IPS DF 6.9 (cell line): ENCODE results near the gene RPA1.

Source experiments
- DNase-seq: peaks from one replicate; pipeline ENCODE4 v3.0.0-alpha.2; 2013; ENCODE audit warnings: low read depth, low spot score
- H3K27ac ChIP-seq: one replicate; pipeline ENCODE4 v1.5.1; 2013; ENCODE audit warnings: low read length, control low read depth
- H3K27me3 ChIP-seq: 2 replicates; pipeline ENCODE4 v1.6.1; 2013; ENCODE audit warnings: mild to moderate bottlenecking, low read length; ENCODE audit not compliant: control insufficient read depth, insufficient read depth
- H3K36me3 ChIP-seq: 2 replicates; pipeline ENCODE4 v1.6.1; 2013; ENCODE audit warnings: low read length; ENCODE audit not compliant: control insufficient read depth, insufficient read depth
- H3K4me1 ChIP-seq: 2 replicates; pipeline ENCODE4 v1.6.1; 2013; ENCODE audit warnings: low read length; ENCODE audit not compliant: control insufficient read depth, insufficient read depth
- H3K4me3 ChIP-seq: 2 replicates; pipeline ENCODE4 v1.5.1; 2013; ENCODE audit warnings: mild to moderate bottlenecking, low read length
- H3K9me3 ChIP-seq: 2 replicates; pipeline ENCODE4 v1.6.1; 2013; ENCODE audit warnings: low read length, inconsistent platforms; ENCODE audit not compliant: control insufficient read depth, insufficient read depth
- WGBS: extraction: QIAGEN DNeasy Blood & Tissue Kit; methylation state at CpG from one replicate; pipeline ENCODE4 v1.1.7; 2013; ENCODE audit warnings: mixed read lengths, missing lambda C conversion rate; ENCODE audit not compliant: insufficient read length, insufficient coverage; 5-methylcytosine and 5-hydroxymethylcytosine counted together

The RPA1 gene

GRCh38 chr17:1872976-1873375, 43.2 kb downstream of the RPA1 start:
- H3K36me3 ChIP-seq = peaks cover 12% of the 10 kb centered on the region; the same call in 1 of the 2 replicates
- WGBS = no CpG with 5 or more reads among the region's 4 CpGs
- DNase-seq = no peak
- no peak overlapping the region for H3K4me3 ChIP-seq
- no peaks in the 10 kb centered on the region for H3K4me1 ChIP-seq
- no peaks in the 10 kb centered on the region for H3K9me3 ChIP-seq
- H3K27ac ChIP-seq = no peak overlapping the region
- H3K27me3 ChIP-seq = no peaks in the 10 kb centered on the region

GRCh38 chr17:1873418-1873817, 43.6 kb downstream of the RPA1 start:
- H3K4me1 ChIP-seq = no peaks in the 10 kb centered on the region
- H3K27me3 ChIP-seq = no peaks in the 10 kb centered on the region
- H3K4me3 ChIP-seq = no peak overlapping the region
- no peaks in the 10 kb centered on the region for H3K9me3 ChIP-seq
- H3K36me3 ChIP-seq = peaks cover 12% of the 10 kb centered on the region; the same call in 1 of the 2 replicates
- no peak for DNase-seq
- no peak overlapping the region for H3K27ac ChIP-seq
- WGBS = no CpG with 5 or more reads among the region's 9 CpGs

- no peaks in the 10 kb centered on the region for H3K9me3 ChIP-seq
- H3K4me1 ChIP-seq = no peaks in the 10 kb centered on the region
- no peaks in the 10 kb centered on the region for H3K27me3 ChIP-seq
- WGBS = no CpG with 5 or more reads among the region's 4 CpGs
- peaks cover 21% of the 10 kb centered on the region for H3K36me3 ChIP-seq
- no peak for DNase-seq
- no peak overlapping the region for H3K4me3 ChIP-seq
- H3K27ac ChIP-seq = no peak overlapping the region
Observed at GRCh38 chr17:1875597-1875996, 45.8 kb downstream of the RPA1 start.

GRCh38 chr17:1878419-1879121, 48.8 kb downstream of the RPA1 start:
- H3K27me3 ChIP-seq = no peaks in the 10 kb centered on the region
- no peak overlapping the region for H3K4me3 ChIP-seq
- H3K9me3 ChIP-seq = no peaks in the 10 kb centered on the region
- H3K27ac ChIP-seq = no peak overlapping the region
- H3K4me1 ChIP-seq = no peaks in the 10 kb centered on the region
- peaks cover 29% of the 10 kb centered on the region for H3K36me3 ChIP-seq
- no CpG with 5 or more reads among the region's 17 CpGs for WGBS
- DNase-seq = no peak

- WGBS = no CpG with 5 or more reads among the region's 12 CpGs
- no peaks in the 10 kb centered on the region for H3K4me1 ChIP-seq
- H3K9me3 ChIP-seq = no peaks in the 10 kb centered on the region
- no peak for DNase-seq
- no peak overlapping the region for H3K4me3 ChIP-seq
- H3K27me3 ChIP-seq = no peaks in the 10 kb centered on the region
- H3K27ac ChIP-seq = no peak overlapping the region
- peaks cover 36% of the 10 kb centered on the region for H3K36me3 ChIP-seq
Observed at GRCh38 chr17:1880851-1881630, 51.2 kb downstream of the RPA1 start.

GRCh38 chr17:1882836-1883235, 53.0 kb downstream of the RPA1 start:
- no peaks in the 10 kb centered on the region for H3K4me1 ChIP-seq
- no CpG with 5 or more reads among the region's 10 CpGs for WGBS
- H3K9me3 ChIP-seq = no peaks in the 10 kb centered on the region
- no peaks in the 10 kb centered on the region for H3K27me3 ChIP-seq
- no peak for DNase-seq
- no peak overlapping the region for H3K4me3 ChIP-seq
- no peak overlapping the region for H3K27ac ChIP-seq
- H3K36me3 ChIP-seq = peaks cover 30% of the 10 kb centered on the region

- Histone ChIP-seq H3K27me3 (no peaks in the 10 kb centered on the region), H3K9me3 (no peaks in the 10 kb centered on the region), H3K27ac (no peak overlapping the region), H3K36me3 (peaks cover 30% of the 10 kb centered on the region), H3K4me3 (no peak overlapping the region), H3K4me1 (no peaks in the 10 kb centered on the region)
- WGBS = no CpG with 5 or more reads among the region's 16 CpGs
- no peak for DNase-seq
Observed at GRCh38 chr17:1883536-1883935, 53.7 kb downstream of the RPA1 start.

GRCh38 chr17:1888741-1889140, 58.9 kb downstream of the RPA1 start:
- no peak overlapping the region for H3K4me3 ChIP-seq
- no peaks in the 10 kb centered on the region for H3K4me1 ChIP-seq
- no CpG with 5 or more reads among the region's 14 CpGs for WGBS
- peaks cover 17% of the 10 kb centered on the region; the same call in 1 of the 2 replicates for H3K36me3 ChIP-seq
- no peak for DNase-seq
- no peaks in the 10 kb centered on the region for H3K27me3 ChIP-seq
- no peaks in the 10 kb centered on the region for H3K9me3 ChIP-seq
- no peak overlapping the region for H3K27ac ChIP-seq

GRCh38 chr17:1890758-1891450, 61.1 kb downstream of the RPA1 start:
- Histone ChIP-seq H3K27ac (no peak overlapping the region), H3K4me3 (no peak overlapping the region), H3K9me3 (no peaks in the 10 kb centered on the region), H3K4me1 (no peaks in the 10 kb centered on the region), H3K27me3 (no peaks in the 10 kb centered on the region), H3K36me3 (peaks cover 11% of the 10 kb centered on the region)
- whole genome bisulfite sequencing = 100% methylated on average over 2 of the region's 15 CpGs
- no peak for DNase-seq

GRCh38 chr17:1894753-1895339, 65.0 kb downstream of the RPA1 start:
- Histone ChIP-seq H3K4me3 (no peak overlapping the region), H3K4me1 (no peaks in the 10 kb centered on the region), H3K27ac (no peak overlapping the region), H3K9me3 (no peaks in the 10 kb centered on the region), H3K27me3 (no peaks in the 10 kb centered on the region), H3K36me3 (peaks cover 20% of the 10 kb centered on the region)
- DNase-seq = no peak
- WGBS = no CpG with 5 or more reads among the region's 7 CpGs
